Activated B cell treated with CpG ODN at 0.5 μM for 24 hours (primary cell): ENCODE results near the gene EXOC3L1. TPM values are rescaled to one million over a fixed set of nuclear protein-coding genes. Genes with fewer than 3 reads are reported as not detected.

ENCODE experiments used
- ATAC-seq: fragments of 200-7000 bp; cut with Tn5 transposase; one replicate; pipeline ENCODE4 v1.10.0; 2021; ENCODE audit warnings: low read depth, mild to moderate bottlenecking, moderate library complexity
- CTCF ChIA-PET: fragments of 350-600 bp; sonication (Branson Sonifier 250); formaldehyde crosslinking; loops from one replicate; lab custom pipeline; 2021; ENCODE audit warnings: antibody characterized with exemption; lab: Charles Lee
- POLR2A ChIA-PET: fragments of 350-600 bp; sonication (Branson Sonifier 250); formaldehyde crosslinking; loops from one replicate; lab custom pipeline; 2021; ENCODE audit warnings: antibody characterized with exemption; lab: Charles Lee
- DNase-seq: peaks from one replicate; pipeline ENCODE4 v3.0.0; 2022
- H3K27ac Mint-ChIP-seq: one replicate; pipeline ENCODE4 v1.8.0; 2020; ENCODE audit warnings: mixed read lengths
- H3K27me3 Mint-ChIP-seq: one replicate; pipeline ENCODE4 v1.8.0; 2021; ENCODE audit warnings: mixed read lengths
- H3K36me3 Mint-ChIP-seq: one replicate; pipeline ENCODE4 v1.8.0; 2021; ENCODE audit warnings: low read depth, mixed read lengths
- H3K4me1 Mint-ChIP-seq: one replicate; pipeline ENCODE4 v1.8.0; 2021; ENCODE audit warnings: mixed read lengths
- H3K4me3 Mint-ChIP-seq: one replicate; pipeline ENCODE4 v1.8.0; 2020; ENCODE audit warnings: mild to moderate bottlenecking, mixed read lengths
- H3K9me3 Mint-ChIP-seq: one replicate; pipeline ENCODE4 v1.8.0; 2020; ENCODE audit warnings: mixed read lengths
- CTCF ChIP-seq: fragments of 200-600 bp; IDR thresholded peaks from one replicate; pipeline ENCODE4 v1.8.0; 2022; ENCODE audit warnings: antibody characterized with exemption, mild to moderate bottlenecking
- intact Hi-C: fragments of 100-400 bp; cut with micrococcal nuclease; formaldehyde crosslinking; loops from one replicate; pipeline ENCODE4 v1.15.1; 2024
- total RNA-seq: library from RNA; stranded (reverse); gene quantifications from 2 replicates; pipeline ENCODE4 v1.2.3, GENCODE V29; 2022

EXOC3L1 gene
- total RNA-seq, 1 donor from 2014 or later = not detected

- intact Hi-C loops = no loop called here
- TF ChIP-seq CTCF = no peak
- DNase-seq = no peak
Observed at GRCh38 chr16:67210069-67210937, 20.4 kb upstream of the EXOC3L1 start.

GRCh38 chr16:67209565-67209964 is 19.6 kb upstream of the EXOC3L1 start:
- POLR2A ChIA-PET = no interaction called here
- no peak for TF ChIP-seq CTCF
- Mint-ChIP-seq H3K27me3 (no peaks in the 10 kb centered on the region), H3K4me3 (no peak overlapping the region), H3K27ac (no peak overlapping the region), H3K36me3 (peaks cover 5% of the 10 kb centered on the region), H3K9me3 (no peaks in the 10 kb centered on the region), H3K4me1 (no peaks in the 10 kb centered on the region)
- CTCF ChIA-PET = no interaction called here
- no peak for DNase-seq
- intact Hi-C loops = no loop called here
- no peak for ATAC-seq

More at GRCh38 chr16:67210069-67210937, 20.4 kb upstream of the EXOC3L1 start:
- ChIA-PET POLR2A (no interaction called here), CTCF (no interaction called here)
- no peak overlapping the region for H3K4me3 Mint-ChIP-seq
- no peaks in the 10 kb centered on the region for H3K4me1 Mint-ChIP-seq
- no peaks in the 10 kb centered on the region for H3K9me3 Mint-ChIP-seq
- H3K27me3 Mint-ChIP-seq = no peaks in the 10 kb centered on the region
- ATAC-seq = no peak
- peaks cover 3% of the 10 kb centered on the region for H3K36me3 Mint-ChIP-seq
- H3K27ac Mint-ChIP-seq = no peak overlapping the region

GRCh38 chr16:67208154-67208896 is 18.4 kb upstream of the EXOC3L1 start:
- Mint-ChIP-seq H3K9me3 (no peaks in the 10 kb centered on the region), H3K4me1 (no peaks in the 10 kb centered on the region), H3K36me3 (peaks cover 15% of the 10 kb centered on the region), H3K27me3 (no peaks in the 10 kb centered on the region), H3K27ac (no peak overlapping the region), H3K4me3 (no peak overlapping the region)
- POLR2A ChIA-PET = interaction anchor here (0.6 to 1.4 kb wide), 2 partner anchors 19 to 302 kb away, joined by 4 to 5 read pairs; partner anchors contain the start of gene TMEM208
- no peak for DNase-seq
- CTCF ChIA-PET = no interaction called here
- intact Hi-C loops = no loop called here
- ATAC-seq = no peak
- TF ChIP-seq CTCF = no peak

GRCh38 chr16:67207249-67208091 is 17.5 kb upstream of the EXOC3L1 start:
- H3K27ac Mint-ChIP-seq = no peak overlapping the region
- CTCF ChIA-PET = no interaction called here
- POLR2A ChIA-PET = interaction anchor here (1.4 kb wide), 1 partner anchor 19 kb away, joined by 4 read pairs; the partner anchor contains the start of gene TMEM208
- H3K4me3 Mint-ChIP-seq = no peak overlapping the region
- TF ChIP-seq CTCF = no peak
- no peaks in the 10 kb centered on the region for H3K9me3 Mint-ChIP-seq
- ATAC-seq (no peak), DNase-seq (no peak)
- intact Hi-C loops = no loop called here
- H3K27me3 Mint-ChIP-seq = no peaks in the 10 kb centered on the region
- H3K4me1 Mint-ChIP-seq = no peaks in the 10 kb centered on the region
- peaks cover 18% of the 10 kb centered on the region for H3K36me3 Mint-ChIP-seq
